HepG2 (cell line): Measurements from ENCODE around the gene COMMD4. TPM values are rescaled to one million over a fixed set of nuclear protein-coding genes. Genes with fewer than 3 reads are reported as not detected.

ENCODE experiments used
- AGO2 ChIP-seq: fragments of 200-400 bp; formaldehyde crosslinking; optimal IDR thresholded peaks from 2 replicates; pipeline ENCODE3; 2017; ENCODE audit warnings: mild to moderate bottlenecking, low read depth, low read length, moderate library complexity
- ATRX ChIP-seq: sonication (generic); formaldehyde crosslinking; IDR thresholded peaks from 2 replicates; pipeline ENCODE4 v1.4.0; 2020; ENCODE audit warnings: missing genetic modification reagents, borderline replicate concordance
- ELF1 ChIP-seq: sonication (generic); formaldehyde crosslinking; IDR thresholded peaks from 2 replicates; pipeline ENCODE4 v1.4.0; 2020; ENCODE audit warnings: missing genetic modification reagents
- ELF4 ChIP-seq: sonication (generic); formaldehyde crosslinking; IDR thresholded peaks from 2 replicates; pipeline ENCODE4 v1.5.0; 2020; ENCODE audit warnings: missing genetic modification reagents, mild to moderate bottlenecking, moderate library complexity, borderline replicate concordance
- HES4 ChIP-seq: sonication (generic); formaldehyde crosslinking; IDR thresholded peaks from 2 replicates; pipeline ENCODE4 v1.9.0; 2021; ENCODE audit warnings: mild to moderate bottlenecking, missing genetic modification reagents, borderline replicate concordance
- HNF1B ChIP-seq: sonication (generic); formaldehyde crosslinking; IDR thresholded peaks from 2 replicates; pipeline ENCODE4 v1.5.1; 2020; ENCODE audit warnings: mild to moderate bottlenecking, moderate library complexity, missing genetic modification reagents
- HNRNPLL ChIP-seq: fragments of 200-400 bp; formaldehyde crosslinking; IDR thresholded peaks from 2 replicates; pipeline ENCODE4 v1.6.1; 2017; ENCODE audit warnings: mild to moderate bottlenecking, low read depth, low read length; ENCODE audit not compliant: poor library complexity, severe bottlenecking
- KDM4B ChIP-seq: sonication (generic); formaldehyde crosslinking; IDR thresholded peaks from 2 replicates; pipeline ENCODE4 v1.4.0; 2020; ENCODE audit warnings: missing genetic modification reagents
- MED8 ChIP-seq: sonication (generic); formaldehyde crosslinking; IDR thresholded peaks from 2 replicates; pipeline ENCODE4 v1.8.1; 2023; ENCODE audit warnings: mild to moderate bottlenecking, missing genetic modification reagents; ENCODE audit not compliant: insufficient replicate concordance
- MEF2D ChIP-seq: sonication (generic); formaldehyde crosslinking; IDR thresholded peaks from 2 replicates; pipeline ENCODE4 v1.5.1; 2020; ENCODE audit warnings: mild to moderate bottlenecking, missing genetic modification reagents
- MXD4 ChIP-seq: IDR thresholded peaks from 2 replicates; pipeline ENCODE4 v1.6.1; 2016; ENCODE audit warnings: mild to moderate bottlenecking, missing biosample characterization, missing genetic modification reagents
- PCBP1 ChIP-seq: fragments of 200-400 bp; formaldehyde crosslinking; IDR thresholded peaks from 2 replicates; pipeline ENCODE4 v1.6.1; 2017; ENCODE audit warnings: mild to moderate bottlenecking, low read depth, low read length, borderline replicate concordance
- PHF8 ChIP-seq: sonication (generic); formaldehyde crosslinking; IDR thresholded peaks from 2 replicates; pipeline ENCODE4 v1.5.0; 2020; ENCODE audit warnings: missing genetic modification reagents
- PTBP1 ChIP-seq: fragments of 200-400 bp; formaldehyde crosslinking; IDR thresholded peaks from 2 replicates; pipeline ENCODE4 v1.6.1; 2018; ENCODE audit warnings: low read length, low read depth; ENCODE audit not compliant: poor library complexity, severe bottlenecking
- RBM39 ChIP-seq: fragments of 200-400 bp; formaldehyde crosslinking; IDR thresholded peaks from one replicate; pipeline ENCODE4 v1.6.1; 2018; ENCODE audit warnings: antibody characterized with exemption, mild to moderate bottlenecking, low read depth, low read length; ENCODE audit not compliant: poor library complexity, severe bottlenecking
- TBX2 ChIP-seq: sonication (generic); formaldehyde crosslinking; IDR thresholded peaks from 2 replicates; pipeline ENCODE4 v1.5.0; 2020; ENCODE audit warnings: missing genetic modification reagents, mild to moderate bottlenecking, borderline replicate concordance
- ZBTB21 ChIP-seq: sonication (generic); formaldehyde crosslinking; IDR thresholded peaks from 2 replicates; pipeline ENCODE4 v1.4.0; 2020; ENCODE audit warnings: missing genetic modification reagents
- ZBTB39 ChIP-seq: sonication (generic); formaldehyde crosslinking; IDR thresholded peaks from 2 replicates; pipeline ENCODE4 v1.5.0; 2020; ENCODE audit warnings: missing genetic modification reagents
- ZNF274 ChIP-seq: sonication (generic); formaldehyde crosslinking; IDR thresholded peaks from 2 replicates; pipeline ENCODE4 v1.5.1; 2020; ENCODE audit warnings: mild to moderate bottlenecking, missing genetic modification reagents
- ZNF382 ChIP-seq: sonication (generic); formaldehyde crosslinking; IDR thresholded peaks from 2 replicates; pipeline ENCODE4 v1.5.0; 2020; ENCODE audit warnings: missing genetic modification reagents, mild to moderate bottlenecking, borderline replicate concordance
- ZNF496 ChIP-seq: sonication (generic); formaldehyde crosslinking; IDR thresholded peaks from 2 replicates; pipeline ENCODE4 v1.8.1; 2023; ENCODE audit warnings: mild to moderate bottlenecking, moderate library complexity, missing genetic modification reagents; ENCODE audit not compliant: insufficient replicate concordance
- ZNF616 ChIP-seq: sonication (generic); formaldehyde crosslinking; IDR thresholded peaks from 2 replicates; pipeline ENCODE4 v1.5.0; 2020; ENCODE audit warnings: low read depth, mild to moderate bottlenecking, missing genetic modification reagents
- ZNF713 ChIP-seq: sonication (generic); formaldehyde crosslinking; IDR thresholded peaks from 2 replicates; pipeline ENCODE4 v1.4.0; 2020; ENCODE audit warnings: mild to moderate bottlenecking, missing genetic modification reagents
- ZSCAN21 ChIP-seq: sonication (generic); formaldehyde crosslinking; IDR thresholded peaks from 2 replicates; pipeline ENCODE4 v1.8.0; 2022; ENCODE audit warnings: mild to moderate bottlenecking, missing genetic modification reagents, moderate library complexity, borderline replicate concordance
- ZSCAN22 ChIP-seq: sonication (generic); formaldehyde crosslinking; IDR thresholded peaks from 2 replicates; pipeline ENCODE4 v1.4.0; 2020; ENCODE audit warnings: mild to moderate bottlenecking, missing genetic modification reagents
- ZSCAN31 ChIP-seq: sonication (generic); formaldehyde crosslinking; IDR thresholded peaks from 2 replicates; pipeline ENCODE4 v1.5.0; 2020; ENCODE audit warnings: low read depth, mild to moderate bottlenecking, missing genetic modification reagents
- polyA plus RNA-seq, 8 experiments: library from polyadenylated mRNA; depleted of rRNA in 3 of 8; stranded (reverse) in 7 of 8; unstranded in 1 of 8; fragments of >200 nt; fragmentation: Illumina TruSeq in 4 of 8; extraction: Trizol in 4 of 8; gene quantifications; 2 replicates each; pipeline versions ENCODE4 v1.2.1 to v1.2.3, GENCODE V29; 2011 to 2016; ENCODE audit warnings: low read depth in 4 of 8, missing spikeins in 1 of 8, mixed read lengths in 1 of 8; ENCODE audit not compliant: insufficient read depth in 1 of 8
- total RNA-seq, 5 experiments: library from RNA; depleted of rRNA; stranded (reverse); fragments of >200 nt; fragmentation: Illumina TruSeq; extraction: Trizol; gene quantifications; 2 replicates each; pipeline ENCODE4 v1.2.3, GENCODE V29; 2016; ENCODE audit warnings: low read depth in 1 of 5

COMMD4 gene
- total and polyA plus RNA-seq, 2 of the 13 experiments (the other 11 are each of a cell fraction or from before 2014, with no cell fraction given) = 45.8 to 89.9 TPM

- TF ChIP-seq ZNF274 (CRISPR knock-in tag) = peak; percentile 94
- no peak for TF ChIP-seq ZNF382 (CRISPR knock-in tag)
- TF ChIP-seq RBM39 = peak; percentile 95
- TF ChIP-seq ELF1 (CRISPR knock-in tag) = peak; percentile 91
- TF ChIP-seq HNRNPLL = peak; percentile 87
- TF ChIP-seq HNF1B (CRISPR knock-in tag) = peak; percentile 53
- TF ChIP-seq ZNF713 (CRISPR knock-in tag) = peak; percentile 93; the same call in 1 of the 2 replicates
- 0 out of 2 replicates have a peak, but pooled peaks have one; percentile 77 for TF ChIP-seq PCBP1
- peak; percentile 85 for TF ChIP-seq KDM4B (CRISPR knock-in tag)
- TF ChIP-seq ZNF616 = no peak
- TF ChIP-seq ZSCAN21 (CRISPR knock-in tag) = peak; percentile 84
- peak; percentile 80 for TF ChIP-seq ZSCAN31 (CRISPR knock-in tag)
- 0 out of 2 replicates have a peak, but pooled peaks have one; percentile 16 for TF ChIP-seq MXD4 (CRISPR knock-in tag)
- peak; percentile 100 for TF ChIP-seq AGO2
- TF ChIP-seq PHF8 (CRISPR knock-in tag) = peak; percentile 92
- no peak for TF ChIP-seq HES4 (CRISPR knock-in tag)
- peak; percentile 42; the same call in 1 of the 2 replicates for TF ChIP-seq MEF2D (CRISPR knock-in tag)
- no peak for TF ChIP-seq ZNF496 (CRISPR knock-in tag)
- peak; percentile 68 for TF ChIP-seq TBX2 (CRISPR knock-in tag)
- peak; percentile 59; the same call in 1 of the 2 replicates for TF ChIP-seq ELF4 (CRISPR knock-in tag)
- 0 out of 2 replicates have a peak, but pooled peaks have one; percentile 22 for TF ChIP-seq ZBTB21
- peak; percentile 82 for TF ChIP-seq MED8
- TF ChIP-seq ZSCAN22 (CRISPR knock-in tag) = no peak
- TF ChIP-seq ATRX (CRISPR knock-in tag) = no peak
- peak; percentile 45; the same call in 1 of the 2 replicates for TF ChIP-seq ZBTB39
- no peak for TF ChIP-seq PTBP1
Observed at GRCh38 chr15:75367913-75368688, 32.2 kb downstream of the COMMD4 start, which contains the start of gene MAN2C1 (continued).
